BE2C (cell line): Measurements from ENCODE around the gene MBD2.

ENCODE experiments used
- DNase-seq: peaks from one replicate; pipeline ENCODE4 v3.0.0-alpha.2; 2020
- H3K27me3 ChIP-seq: fragments of 250-450 bp; sonication (Bioruptor Pico); 2 replicates; pipeline ENCODE4 v1.5.1; 2020; ENCODE audit warnings: mild to moderate bottlenecking
- H3K36me3 ChIP-seq: fragments of 250-450 bp; sonication (Bioruptor Pico); 2 replicates; pipeline ENCODE4 v1.5.1; 2020; ENCODE audit warnings: mild to moderate bottlenecking
- H3K4me1 ChIP-seq: fragments of 250-450 bp; sonication (Bioruptor Pico); 2 replicates; pipeline ENCODE4 v1.5.1; 2020
- H3K4me3 ChIP-seq: 2 replicates; pipeline ENCODE4 v1.5.1; 2011; ENCODE audit warnings: low read depth, low read length
- H3K9me3 ChIP-seq: fragments of 250-450 bp; sonication (Bioruptor Pico); 2 replicates; pipeline ENCODE4 v1.5.1; 2020
- CTCF ChIP-seq: IDR thresholded peaks from 2 replicates; pipeline ENCODE4 v1.5.1; 2012; ENCODE audit warnings: mild to moderate bottlenecking, low read depth, low read length

MBD2 gene

DNA sequence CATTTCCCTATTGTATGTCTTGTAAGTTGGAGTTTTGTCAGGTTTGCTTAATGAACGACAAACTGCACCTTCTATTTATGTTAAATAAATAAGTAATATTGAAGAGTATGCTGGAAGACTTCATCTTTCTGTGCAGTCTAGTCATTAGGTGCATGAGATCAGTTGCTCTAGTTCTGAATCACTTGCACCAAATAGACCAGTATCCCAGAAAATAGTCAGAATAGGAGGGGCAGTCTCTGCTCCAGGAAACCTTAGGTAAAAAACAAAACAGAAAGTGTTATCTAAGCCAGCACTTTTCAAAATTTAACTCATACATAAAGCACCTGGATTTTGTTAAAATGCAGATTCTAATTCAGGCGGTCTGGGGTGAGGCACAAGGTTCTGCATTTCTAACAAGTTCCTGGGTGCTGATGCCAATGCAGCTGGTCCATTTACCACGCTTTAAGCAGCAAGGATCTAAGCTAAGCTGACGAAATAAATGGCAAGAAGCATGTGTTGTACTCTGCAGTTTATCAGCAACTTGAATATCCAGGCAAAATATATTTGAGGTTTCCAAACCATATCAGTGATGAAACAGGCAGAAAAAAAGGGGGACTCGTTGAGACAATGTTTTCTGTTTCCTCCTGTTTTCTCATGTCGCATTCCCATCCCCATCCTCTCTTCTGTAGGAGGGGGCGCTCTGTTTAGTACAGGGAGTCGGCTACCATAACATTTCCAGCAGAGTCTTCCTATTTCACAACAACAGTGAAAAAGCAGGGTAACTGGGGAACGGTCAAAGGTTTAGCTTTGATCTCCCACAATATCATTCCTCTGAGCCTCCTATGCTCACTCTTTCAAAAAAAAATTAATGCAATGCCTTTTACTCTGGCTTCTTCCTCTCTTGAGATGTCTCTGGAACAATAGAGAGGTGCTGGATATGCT is 106.4 kb downstream of the MBD2 start:
- Histone ChIP-seq H3K9me3 (no peaks in the 10 kb centered on the region), H3K27me3 (no peaks in the 10 kb centered on the region), H3K4me1 (no peaks in the 10 kb centered on the region), H3K4me3 (no peak overlapping the region), H3K36me3 (no peaks in the 10 kb centered on the region)
- DNase-seq: no peak
- no peak for TF ChIP-seq CTCF

- Histone ChIP-seq H3K27me3 (no peaks in the 10 kb centered on the region), H3K4me1 (no peaks in the 10 kb centered on the region), H3K4me3 (no peak overlapping the region), H3K9me3 (no peaks in the 10 kb centered on the region), H3K36me3 (no peaks in the 10 kb centered on the region)
- TF ChIP-seq CTCF: no peak
- no peak for DNase-seq
Measured at GRCh38 chr18:54116541-54117257, 107.8 kb downstream of the MBD2 start.

DNA sequence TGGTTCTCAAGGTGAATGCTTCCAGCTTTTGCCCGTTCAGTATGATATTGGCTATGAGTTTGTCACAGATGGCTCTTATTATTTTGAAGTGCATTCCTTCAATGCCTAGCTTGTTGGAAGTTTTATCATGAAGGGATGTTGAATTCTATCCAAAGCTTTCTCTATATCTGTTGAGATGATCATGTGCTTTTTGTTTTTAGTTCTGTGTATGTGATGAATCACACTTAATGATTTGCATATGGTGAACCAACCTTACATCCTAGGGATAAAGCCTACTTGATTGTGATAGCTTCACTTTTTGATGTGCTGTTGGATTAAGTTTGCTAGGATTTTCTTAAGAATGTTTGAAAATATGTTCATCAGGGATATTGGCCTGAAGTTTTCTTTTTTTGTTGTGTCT is 112.1 kb downstream of the MBD2 start:
- H3K9me3 ChIP-seq: no peaks in the 10 kb centered on the region
- no peak for TF ChIP-seq CTCF
- no peaks in the 10 kb centered on the region for H3K36me3 ChIP-seq
- no peak for DNase-seq
- no peaks in the 10 kb centered on the region for H3K4me1 ChIP-seq
- H3K4me3 ChIP-seq: no peak overlapping the region
- no peaks in the 10 kb centered on the region for H3K27me3 ChIP-seq

- TF ChIP-seq CTCF: no peak
- Histone ChIP-seq H3K4me3 (no peak overlapping the region), H3K9me3 (no peaks in the 10 kb centered on the region), H3K27me3 (no peaks in the 10 kb centered on the region), H3K36me3 (no peaks in the 10 kb centered on the region), H3K4me1 (no peaks in the 10 kb centered on the region)
- no peak for DNase-seq
Measured at GRCh38 chr18:54109131-54109683, 115.3 kb downstream of the MBD2 start.

- Histone ChIP-seq H3K9me3 (no peaks in the 10 kb centered on the region), H3K4me3 (no peak overlapping the region), H3K27me3 (no peaks in the 10 kb centered on the region), H3K36me3 (no peaks in the 10 kb centered on the region), H3K4me1 (no peaks in the 10 kb centered on the region)
- DNase-seq: no peak
- TF ChIP-seq CTCF: no peak
Measured at GRCh38 chr18:54102123-54102522, 122.3 kb downstream of the MBD2 start.
